Measurements from ENCODE around the gene BAIAP2L2.
"Not testable (repeated sequence)": the region's sequence is repeated elsewhere in the genome, so short reads cannot be mapped to it uniquely, and the experiment has no call there.

BAIAP2L2 gene

DNA sequence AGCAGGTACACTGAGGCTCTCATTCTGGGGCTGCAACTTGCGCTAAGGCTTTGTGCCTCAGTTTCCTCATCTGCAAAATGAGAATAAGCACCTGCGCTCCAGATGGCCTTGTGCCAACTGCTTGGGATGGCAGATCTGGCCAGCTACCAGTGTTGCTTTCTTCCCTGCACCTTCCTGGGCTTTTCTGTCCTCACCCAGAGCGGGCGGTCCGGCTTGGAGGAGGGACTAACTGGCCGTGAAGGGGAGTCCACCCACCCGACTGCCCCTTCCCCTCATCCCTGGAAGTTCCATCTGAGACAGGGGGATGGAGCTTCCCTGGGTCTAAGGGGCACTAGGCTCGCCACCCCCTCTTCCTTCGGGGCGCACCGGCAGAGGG, 30.0 kb downstream of the BAIAP2L2 start:
- no peak for DNase-seq (ENCODE audit: low read depth)

DNA sequence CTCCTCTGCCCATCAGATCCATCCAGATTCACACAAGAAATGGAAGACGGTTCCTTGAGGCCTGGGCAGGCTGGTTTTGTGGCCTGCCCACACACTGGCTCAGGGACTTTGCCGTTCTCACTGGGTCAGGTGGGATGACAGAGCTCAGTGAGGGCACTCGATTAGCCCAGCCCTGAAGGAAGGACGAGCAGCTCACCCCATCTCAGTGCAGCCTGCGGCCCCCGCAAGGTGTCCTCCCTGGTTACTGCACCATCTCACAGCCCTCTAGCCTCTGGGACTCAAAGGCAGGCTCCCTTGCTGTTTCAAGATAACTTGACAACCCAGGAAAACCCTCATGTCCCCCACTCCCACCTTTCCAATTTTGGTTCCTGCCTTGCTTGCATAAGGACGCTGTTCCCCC, 30.7 kb downstream of the BAIAP2L2 start:
- no peak for DNase-seq (ENCODE audit: low read depth)

DNA sequence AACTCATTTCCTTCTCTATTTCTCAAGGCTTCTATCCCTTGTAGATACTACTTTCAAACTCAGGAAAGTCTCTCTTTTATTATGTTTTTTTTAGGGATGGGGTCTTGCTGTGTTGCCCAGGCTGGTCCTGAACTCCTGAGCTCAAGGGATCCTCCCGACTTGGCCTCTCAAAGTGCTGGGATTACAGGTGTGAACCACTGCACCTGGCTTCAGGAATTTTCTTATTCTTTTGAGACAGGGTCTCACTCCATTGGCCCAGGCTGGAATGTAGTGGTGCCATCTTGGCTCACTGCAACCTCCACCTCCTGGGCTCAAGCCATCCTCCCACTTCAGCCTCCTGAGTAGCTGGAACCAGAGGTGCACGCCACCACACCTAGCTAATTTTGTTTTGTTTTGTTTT, 31.3 kb downstream of the BAIAP2L2 start:
- DNase-seq (ENCODE audit: low read depth) = not testable (repeated sequence)

DNA sequence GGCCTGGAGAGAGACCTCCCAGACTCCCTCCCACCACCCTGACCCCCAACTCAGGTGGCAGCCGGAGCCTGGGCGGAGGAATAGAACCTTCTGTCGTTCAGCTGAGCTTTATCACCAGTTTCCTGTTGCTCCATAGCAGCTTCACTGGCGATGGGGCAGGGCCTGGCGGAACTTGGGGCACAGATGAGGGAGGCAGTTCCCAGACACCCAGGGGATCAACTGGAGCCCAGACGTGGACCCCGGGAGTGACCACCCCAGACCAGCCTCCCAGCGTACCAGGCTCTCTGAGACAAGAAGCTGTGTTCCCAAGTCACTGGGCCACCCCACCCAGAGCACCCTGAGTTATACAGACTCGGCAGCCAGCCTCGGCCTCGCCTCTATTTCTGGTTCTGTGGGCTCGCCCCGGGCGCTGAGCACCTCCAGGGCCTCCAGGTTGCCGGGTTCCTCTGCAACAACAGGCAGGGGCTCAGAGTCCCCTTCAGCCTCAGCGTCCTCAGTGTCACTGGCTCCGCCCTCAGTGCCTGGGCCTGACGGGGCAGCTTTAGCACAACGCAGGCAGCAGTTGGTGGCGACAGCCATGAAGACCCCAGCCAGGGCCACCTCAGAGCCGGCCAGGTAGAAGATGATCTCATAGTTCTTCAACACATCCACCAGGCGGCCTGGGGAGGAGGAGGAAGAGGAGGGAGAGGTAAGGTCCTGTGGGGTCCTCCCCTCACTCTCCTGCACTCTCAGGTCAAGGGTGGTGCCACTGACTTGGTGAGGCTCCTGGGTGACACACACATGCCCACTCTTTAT, 32.2 kb downstream of the BAIAP2L2 start:
- DNase-seq (ENCODE audit: low read depth) = no peak

DNA sequence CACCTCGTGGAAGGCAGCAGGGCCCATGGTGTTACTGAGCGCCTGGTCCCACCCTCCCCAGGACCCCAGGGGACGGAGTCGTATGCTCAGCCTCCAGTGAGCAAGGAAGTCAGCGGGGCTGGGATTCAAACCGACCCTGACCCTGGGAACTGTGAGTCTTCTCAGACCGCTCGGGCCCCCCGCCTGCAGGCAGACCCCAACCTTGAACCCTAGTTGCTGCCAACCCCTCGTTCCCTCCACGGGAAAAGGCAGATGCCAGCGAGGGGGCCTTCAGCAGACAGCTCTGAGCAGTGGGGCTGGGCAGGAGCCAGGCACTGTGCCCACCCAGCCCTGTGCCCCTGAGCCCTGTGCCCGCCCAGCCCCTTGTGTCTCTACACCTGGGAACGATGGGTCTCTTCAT, 32.9 kb downstream of the BAIAP2L2 start:
- DNase-seq (ENCODE audit: low read depth) = no peak

DNA sequence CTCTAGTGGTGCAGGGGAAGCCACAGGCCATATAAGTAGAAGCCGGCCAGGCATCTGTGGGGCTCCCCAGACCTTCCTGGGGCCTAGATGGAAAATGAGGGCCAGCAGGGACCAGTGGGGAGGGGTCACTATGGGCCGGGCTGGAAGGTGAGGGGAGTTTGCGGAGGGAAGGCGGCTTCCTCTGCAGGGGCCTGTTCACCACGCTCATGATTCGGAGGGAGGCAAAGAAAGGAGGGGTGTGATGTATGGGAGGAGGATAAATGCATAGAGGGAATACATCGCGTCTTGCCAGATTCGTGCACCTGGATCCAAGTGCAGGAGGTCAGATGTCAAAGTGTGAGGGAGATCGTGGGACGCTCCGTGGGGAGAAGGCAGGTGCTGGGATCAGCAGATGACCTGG, 33.4 kb downstream of the BAIAP2L2 start:
- DNase-seq (ENCODE audit: low read depth) = no peak

DNA sequence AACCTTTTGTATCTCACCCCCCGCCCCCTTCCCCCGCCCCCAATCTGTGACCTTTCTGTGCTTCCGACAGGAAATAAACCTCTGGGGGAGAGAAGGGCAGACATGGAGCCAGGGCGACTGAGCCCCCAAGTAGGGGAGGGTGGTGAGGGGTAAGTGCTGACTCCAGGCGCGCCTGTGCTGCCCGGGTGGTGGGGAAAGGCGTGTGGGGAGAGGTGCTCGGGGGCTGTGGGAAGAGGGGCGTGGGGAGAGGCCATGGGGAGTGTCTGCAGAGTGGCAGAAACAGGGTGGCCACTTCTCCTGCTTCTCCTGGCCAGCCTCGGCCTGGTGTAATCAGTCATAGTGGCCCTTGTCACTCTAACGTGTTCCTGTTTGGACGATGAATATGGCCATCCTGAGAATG, 34.5 kb downstream of the BAIAP2L2 start:
- no peak for DNase-seq (ENCODE audit: low read depth)

DNA sequence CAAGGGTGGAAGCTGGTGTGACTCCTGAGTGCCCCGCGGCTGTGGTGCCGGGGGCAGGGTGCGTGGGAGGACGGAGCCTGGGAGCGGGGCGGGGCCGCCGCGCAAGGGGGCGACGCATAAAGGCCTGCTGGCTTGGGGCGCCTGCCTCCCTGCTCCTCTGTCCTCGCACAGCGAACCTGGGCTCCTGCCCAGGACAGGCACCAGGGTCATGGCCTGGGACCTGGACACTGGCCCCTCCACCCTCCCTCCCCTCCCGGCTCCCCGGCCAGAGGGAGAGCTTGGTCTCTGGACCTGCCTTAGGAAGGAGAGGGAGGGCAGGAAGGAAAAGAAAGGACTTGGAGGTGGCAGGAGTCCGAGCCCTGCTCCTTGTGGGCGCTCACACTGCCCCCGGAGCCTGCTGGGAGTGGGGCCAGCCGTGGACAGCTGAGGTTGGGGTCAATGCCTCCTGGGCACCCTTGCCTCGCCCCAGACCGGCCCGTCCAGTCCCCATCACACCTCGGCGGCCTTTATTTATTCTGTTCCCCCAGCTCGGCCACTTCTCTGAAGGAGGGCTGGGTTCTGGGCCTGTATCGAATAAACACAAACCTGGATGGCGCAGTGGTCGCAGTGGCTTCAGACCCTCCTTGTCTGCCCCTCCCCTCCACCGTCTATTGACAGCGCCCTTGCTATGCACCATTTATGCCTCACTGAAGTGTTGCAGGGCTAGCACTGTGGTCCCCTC, 35.2 kb downstream of the BAIAP2L2 start:
- no peak for DNase-seq (ENCODE audit: low read depth)

DNA sequence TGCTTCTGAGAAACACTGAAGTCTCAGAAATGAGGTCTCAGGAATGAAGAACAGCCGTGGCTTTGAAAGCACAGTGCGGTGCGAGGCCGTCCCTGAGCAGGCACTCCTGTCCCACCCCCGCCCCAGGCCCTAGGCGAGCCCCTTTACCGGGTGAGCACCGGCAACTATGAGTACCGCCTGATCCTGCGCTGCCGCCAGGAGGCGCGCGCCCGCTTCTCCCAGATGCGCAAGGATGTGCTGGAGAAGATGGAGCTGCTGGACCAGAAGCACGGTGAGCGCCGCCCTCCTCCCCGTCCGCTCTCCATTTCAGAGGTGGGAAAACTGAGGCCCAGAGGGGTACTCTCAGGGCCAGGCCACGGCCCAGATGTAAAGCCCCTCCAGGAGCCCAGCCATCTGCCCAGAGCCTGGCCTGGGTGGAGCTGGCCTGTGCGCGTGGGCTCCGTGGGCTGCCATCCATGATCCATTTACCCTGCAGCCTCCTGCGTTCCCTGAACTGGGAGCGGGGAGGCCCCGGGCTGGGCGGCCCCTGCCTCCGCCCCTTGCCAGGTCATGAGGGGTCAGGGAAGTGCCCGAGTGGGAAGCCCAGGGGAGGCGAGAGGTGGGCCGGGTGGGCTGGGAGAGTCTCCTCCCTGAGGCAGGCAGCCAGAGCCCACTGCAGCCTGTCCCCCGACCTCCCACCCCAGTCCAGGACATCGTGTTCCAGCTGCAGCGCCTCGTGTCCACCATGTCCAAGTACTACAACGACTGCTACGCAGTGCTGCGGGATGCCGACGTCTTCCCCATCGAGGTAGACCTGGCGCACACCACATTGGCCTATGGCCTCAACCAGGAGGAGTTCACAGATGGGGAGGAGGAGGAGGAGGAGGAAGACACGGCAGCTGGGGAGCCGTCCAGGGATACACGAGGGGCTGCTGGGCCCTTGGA, 36.0 kb downstream of the BAIAP2L2 start:
- DNase-seq (ENCODE audit: low read depth) = no peak

DNA sequence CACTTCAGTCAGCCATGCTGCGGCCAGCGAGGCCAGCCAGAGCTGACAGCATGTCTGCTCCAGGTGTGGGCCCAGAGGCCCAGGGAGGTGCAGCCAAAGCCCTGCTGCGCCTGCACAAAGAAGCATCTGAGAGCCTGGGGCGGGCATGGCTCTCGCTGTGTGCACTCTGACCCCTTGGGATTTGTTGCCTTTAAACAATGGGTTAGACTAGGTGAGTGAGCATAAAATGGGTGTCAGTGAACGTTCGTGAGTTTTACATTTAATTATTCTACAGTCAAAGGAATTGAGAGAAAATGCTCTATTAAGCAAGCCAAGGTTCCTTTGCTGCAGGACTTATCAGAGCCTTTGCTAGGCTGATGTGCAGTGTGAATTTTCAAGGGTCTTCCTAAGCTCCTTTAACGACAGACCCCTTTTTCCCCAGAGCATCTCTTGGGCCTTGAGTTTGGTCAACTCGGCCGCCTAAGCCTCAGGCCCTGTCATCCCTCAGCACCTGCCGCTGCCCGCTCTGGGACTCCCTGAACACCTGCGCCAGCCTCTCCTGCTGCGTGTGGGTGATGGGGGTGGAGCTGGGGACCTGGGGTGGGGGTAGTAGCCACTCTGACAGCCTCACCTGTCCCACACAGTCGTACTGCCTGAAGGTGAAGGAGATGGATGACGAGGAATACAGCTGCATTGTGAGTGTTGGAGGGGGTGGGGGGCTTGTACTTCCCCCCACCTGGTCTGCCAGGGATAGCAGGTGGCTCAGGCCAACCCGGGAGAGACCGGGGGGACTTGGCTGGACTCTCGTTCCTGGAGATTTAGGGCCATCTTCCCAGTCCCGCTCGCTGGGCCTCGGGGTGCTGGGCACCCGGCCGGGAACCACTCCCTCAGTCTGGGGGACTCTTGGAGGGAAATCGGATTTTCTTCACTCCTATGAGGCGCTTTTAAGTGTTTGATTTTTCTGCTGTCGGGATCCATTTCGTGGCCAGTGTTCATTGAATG, 37.0 kb downstream of the BAIAP2L2 start:
- no peak for DNase-seq (ENCODE audit: low read depth)

DNA sequence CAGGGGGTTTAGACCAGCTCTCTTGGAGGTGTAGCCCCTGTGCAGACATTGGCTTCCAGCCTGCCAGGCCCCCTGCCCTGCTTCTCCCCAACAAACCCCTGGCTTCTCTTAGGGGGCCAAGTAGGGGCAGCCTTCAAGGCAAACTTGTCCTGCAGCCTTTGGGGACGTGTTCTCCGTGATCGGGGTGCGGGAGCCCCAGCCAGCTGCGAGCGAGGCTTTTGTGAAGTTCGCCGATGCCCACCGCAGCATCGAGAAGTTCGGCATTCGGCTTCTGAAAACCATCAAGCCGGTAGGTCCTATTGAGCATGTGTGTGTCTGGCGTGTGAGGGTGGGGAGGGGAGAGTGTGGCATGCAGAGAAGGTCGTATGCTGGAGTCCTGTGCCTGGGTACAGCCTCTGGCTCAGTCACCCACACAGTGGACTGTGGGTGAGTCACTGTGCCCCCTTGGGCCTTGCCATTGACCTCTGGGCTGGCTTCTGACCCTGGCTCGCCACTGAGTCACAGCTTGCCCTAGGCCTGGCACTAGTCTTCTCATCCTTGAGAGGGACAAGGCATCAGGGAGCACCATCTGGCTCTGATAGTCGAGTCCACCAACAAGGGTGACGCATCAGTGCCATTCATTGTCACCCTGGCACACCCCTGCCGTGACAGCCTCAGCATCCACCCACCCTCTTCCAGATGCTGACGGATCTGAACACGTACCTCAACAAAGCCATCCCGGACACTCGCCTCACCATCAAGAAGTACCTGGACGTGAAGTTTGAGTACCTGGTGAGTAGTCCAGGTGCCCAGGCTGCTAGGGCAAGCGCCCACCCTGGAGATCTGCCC, 37.9 kb downstream of the BAIAP2L2 start:
- no peak for DNase-seq (ENCODE audit: low read depth)

DNA sequence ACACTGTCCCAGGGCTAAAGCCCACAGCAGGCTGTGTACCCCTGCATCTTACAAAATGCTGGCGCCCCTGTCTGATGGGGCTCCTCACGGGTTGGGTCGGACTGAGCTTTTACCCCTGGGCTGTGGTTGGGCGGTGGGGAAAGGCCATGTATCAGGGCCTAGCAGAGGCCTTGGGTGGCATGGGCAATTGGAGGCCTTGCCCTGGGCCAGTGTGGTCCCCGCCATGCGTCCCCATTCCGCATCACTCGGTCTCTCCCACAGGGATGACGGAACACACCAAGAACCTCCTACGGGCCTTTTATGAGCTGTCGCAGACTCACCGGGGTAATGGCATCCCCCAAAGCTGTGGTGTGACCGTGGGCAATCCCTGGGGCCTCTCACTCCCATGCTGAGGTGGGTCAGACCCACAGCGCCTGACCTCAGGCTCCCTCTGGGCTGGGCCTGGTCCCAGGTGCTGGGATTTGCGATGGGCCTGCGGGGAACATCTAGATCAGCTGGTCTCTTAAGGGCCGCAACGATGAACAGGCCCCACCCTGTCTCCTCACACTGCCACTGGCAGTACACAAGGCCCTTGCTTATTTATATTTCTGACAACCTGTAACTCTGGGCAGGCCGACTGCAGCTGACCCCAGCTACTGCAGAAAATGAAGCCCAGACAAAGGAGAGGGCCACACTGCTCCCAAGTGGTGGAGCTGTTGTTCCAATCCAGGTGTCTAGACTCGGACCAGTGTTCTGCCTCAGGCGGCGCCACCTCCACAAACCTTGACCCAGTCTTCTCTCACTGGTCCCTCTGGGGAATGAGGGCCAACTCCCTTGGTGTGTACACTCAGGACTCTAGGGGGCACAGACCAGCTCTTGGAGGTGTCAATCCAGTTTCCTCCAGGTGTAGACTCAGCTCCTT, 38.8 kb downstream of the BAIAP2L2 start:
- DNase-seq (ENCODE audit: low read depth) = no peak

DNA sequence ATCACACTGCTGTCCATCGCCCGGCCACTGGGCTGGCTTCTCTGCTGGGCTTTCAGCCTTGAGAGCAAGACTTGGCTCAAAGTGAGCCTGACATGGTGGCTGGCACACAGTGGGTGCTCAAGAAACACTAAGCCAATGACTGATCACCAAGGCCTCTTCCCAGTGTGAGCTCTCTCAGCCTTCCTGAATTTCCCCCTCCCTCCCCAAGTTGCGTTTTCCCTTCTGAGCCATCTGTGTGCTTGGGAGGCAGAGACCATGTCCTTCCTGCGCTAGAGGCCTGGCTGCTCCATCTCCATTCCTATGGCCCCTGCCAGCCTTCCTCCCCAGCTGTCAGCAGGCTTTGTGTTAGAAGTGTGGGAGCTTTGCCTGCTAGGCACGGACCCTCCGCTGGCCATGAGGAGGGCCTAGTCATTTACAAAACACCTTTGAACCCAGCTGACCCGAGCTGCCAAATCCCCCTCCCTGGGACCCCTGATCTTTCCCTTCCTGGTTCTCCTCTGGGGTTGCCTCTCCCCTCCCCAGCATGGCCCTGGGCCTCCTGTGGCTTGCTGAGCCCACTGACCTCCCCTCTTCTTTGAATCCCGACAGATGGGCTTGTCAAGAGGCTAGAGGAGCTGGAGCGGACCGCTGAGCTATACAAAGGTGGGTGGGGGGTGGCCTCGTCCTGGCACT, 40.1 kb downstream of the BAIAP2L2 start:
- DNase-seq (ENCODE audit: low read depth) = no peak

DNA sequence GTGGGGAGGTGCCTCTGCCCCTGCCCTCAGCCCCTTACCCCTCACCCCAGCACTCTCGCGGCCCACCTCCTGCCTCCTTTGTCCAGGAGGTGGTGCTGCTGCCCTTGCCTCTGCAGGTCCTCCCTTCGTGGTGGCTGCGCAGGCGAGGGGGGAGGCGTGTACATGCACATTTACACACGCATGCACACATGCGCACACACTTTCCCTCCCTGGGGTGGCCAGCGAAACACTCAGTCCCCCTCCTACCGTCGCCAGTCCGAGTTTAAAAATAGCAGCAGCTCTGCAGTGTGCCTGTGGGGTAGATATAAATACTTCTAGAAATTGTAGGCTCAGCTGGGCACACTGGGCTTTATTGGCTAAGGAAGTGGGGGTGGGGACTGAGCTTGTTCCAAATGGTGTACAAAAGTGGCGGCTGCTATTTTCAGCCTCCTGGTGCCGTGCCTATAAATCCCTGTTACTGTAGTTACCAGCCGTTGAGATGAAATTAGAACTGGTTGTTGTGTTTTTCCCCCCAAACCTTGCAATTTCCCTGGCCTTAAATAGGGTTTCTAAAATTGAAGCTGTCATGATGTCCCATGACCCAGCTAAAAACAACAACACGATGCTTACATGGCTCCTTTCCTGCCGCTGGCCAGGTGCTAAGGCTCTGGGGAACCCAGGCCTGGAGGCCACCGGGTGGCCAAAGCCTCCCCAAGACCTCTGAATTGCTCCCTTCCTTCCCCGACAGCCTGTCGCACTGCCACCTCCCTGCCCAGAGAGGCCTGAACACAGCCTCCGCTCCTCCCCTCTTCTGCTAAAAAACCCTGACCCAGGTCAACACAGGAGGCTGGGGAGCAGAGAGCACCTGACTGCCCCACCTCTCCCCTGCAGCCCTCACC, 40.9 kb downstream of the BAIAP2L2 start:
- no peak for DNase-seq (ENCODE audit: low read depth)

DNA sequence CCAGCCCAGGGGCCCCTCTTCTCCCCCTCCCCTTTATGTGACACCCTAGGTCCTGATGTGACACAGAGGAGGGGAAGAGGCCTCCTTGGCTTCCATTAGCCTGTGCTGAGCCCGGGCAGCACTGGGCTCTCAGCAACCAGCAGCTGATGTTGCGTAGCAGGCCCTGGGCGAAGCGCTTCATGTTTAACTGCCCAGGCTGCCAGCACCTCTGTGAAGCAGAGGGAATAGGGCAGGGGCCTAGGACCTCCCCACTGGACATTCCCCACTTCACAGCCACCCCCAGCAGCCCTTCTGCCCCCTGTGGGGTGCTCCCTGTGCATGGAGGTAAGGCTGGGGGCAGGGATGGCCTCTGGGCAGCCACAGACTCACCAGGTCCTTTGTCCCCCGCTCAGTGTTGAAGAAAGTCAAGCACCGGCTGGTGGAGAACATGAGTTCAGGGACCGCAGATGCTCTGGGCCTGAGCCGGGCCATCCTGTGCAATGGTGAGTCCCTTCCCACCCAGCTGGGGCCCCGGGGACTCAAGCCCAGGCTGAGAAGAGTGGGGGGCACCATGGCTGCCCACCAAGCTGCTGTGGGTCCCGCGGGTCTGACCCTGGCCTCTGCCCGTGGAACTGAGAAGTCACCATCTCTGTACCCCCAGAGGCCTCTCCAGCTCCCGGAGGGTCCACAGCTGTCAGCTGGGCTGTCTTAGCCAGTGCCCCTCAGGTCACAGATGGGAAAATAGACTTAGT, 41.7 kb downstream of the BAIAP2L2 start:
- no peak for DNase-seq (ENCODE audit: low read depth)

DNA sequence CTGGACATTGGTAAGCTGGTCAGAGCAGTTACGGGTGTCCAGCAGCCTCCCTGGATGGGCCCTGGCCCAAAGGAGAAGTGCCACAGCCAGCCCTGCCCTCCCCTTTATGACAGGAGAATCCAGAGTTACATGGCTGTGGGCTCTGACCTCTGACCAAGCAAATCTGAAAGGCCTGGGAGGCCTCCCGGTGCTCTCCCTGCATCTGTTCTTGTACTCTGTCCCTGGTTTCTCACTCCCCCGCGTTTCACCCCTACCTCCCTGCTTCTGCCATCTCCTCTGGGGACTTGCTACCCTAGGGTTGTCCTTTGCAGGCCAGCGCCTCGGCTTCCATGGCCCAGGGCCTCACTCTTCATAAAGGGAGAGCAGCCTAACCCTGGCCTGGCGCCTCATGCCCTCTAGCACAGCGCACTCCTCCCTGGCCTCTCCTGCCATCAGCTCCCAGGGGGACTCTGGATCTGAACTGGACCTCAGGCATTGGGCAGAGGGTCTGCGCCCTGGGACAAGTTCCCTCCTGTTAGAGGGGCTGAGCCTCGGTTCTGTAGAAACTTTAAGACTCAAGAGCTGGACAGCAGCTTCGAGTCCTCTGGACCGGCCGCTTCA, 42.6 kb downstream of the BAIAP2L2 start:
- no peak for DNase-seq (ENCODE audit: low read depth)

DNA sequence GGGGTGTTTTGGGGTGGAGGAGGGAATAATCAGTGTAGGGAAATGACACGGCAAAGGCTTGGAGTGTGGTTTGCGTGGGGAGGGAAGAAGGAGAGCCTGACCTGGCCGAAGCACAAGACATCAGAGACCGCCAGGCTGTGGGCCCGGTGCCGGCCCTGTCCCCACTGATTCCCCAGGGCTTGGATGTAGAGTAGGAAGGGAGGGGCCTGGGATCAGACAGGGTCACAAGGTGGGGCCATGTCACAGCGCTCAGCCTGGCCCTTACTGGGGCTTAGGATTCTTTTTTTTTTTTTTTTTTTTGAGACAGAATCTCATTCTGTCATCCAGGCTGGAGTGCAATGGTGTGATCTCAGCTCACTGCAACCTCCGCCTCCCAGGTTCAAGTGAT, 43.5 kb downstream of the BAIAP2L2 start:
- DNase-seq (ENCODE audit: low read depth) = no peak

Data from stimulated activated CD8-positive, alpha-beta memory T cell treated with anti-CD3 and anti-CD28 coated beads, Interleukin-12 subunit alpha, Interleukin-12 subunit beta, amount 100 ng/mL, for 1 hour (primary cell).